ENCODE results near the gene USP50. TPM values are rescaled to one million over a fixed set of nuclear protein-coding genes. Genes with fewer than 3 reads are reported as not detected.

The USP50 gene
- total RNA-seq, 1 experiment from 2014 or later: 0.39 TPM

DNA sequence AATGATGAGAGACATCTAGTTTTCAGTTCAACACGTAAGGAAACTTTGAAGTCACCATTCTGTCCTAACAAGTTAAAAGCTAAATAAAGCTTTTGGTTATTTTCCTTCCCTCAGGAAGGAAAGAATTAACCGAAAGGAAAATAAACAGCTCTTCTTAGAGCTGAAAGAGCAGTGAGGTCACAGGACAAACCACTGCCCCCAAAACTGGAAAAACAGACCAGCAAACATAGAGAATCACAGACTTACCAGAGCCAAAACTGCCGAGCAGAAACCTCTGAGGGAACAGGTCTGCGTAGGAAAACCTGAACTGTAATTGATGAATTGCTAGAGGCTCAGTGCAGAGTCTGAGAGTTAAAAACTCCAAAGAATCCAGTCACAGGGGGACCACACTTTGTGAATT is 14.7 kb downstream of the USP50 start:
- H3K27me3 ChIP-seq (replicated peaks; ENCODE audit: insufficient read depth, low read depth, low read length, poor library complexity): no peaks in the 10 kb centered on the region
- no peaks in the 10 kb centered on the region for H3K36me3 ChIP-seq (ENCODE audit: insufficient read depth, low read length, poor library complexity, severe bottlenecking)
- TF ChIP-seq EZH2 (IDR thresholded peaks at IDR 0.05; ENCODE audit: borderline replicate concordance, low read depth, low read length, poor library complexity, severe bottlenecking): no peak
- TF ChIP-seq, protein P1, sequence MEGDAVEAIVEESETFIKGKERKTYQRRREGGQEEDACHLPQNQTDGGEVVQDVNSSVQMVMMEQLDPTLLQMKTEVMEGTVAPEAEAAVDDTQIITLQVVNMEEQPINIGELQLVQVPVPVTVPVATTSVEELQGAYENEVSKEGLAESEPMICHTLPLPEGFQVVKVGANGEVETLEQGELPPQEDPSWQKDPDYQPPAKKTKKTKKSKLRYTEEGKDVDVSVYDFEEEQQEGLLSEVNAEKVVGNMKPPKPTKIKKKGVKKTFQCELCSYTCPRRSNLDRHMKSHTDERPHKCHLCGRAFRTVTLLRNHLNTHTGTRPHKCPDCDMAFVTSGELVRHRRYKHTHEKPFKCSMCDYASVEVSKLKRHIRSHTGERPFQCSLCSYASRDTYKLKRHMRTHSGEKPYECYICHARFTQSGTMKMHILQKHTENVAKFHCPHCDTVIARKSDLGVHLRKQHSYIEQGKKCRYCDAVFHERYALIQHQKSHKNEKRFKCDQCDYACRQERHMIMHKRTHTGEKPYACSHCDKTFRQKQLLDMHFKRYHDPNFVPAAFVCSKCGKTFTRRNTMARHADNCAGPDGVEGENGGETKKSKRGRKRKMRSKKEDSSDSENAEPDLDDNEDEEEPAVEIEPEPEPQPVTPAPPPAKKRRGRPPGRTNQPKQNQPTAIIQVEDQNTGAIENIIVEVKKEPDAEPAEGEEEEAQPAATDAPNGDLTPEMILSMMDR (conservative IDR thresholded peaks at IDR 0.05; ENCODE audit: low read depth, low read length): no peak
- no peaks in the 10 kb centered on the region for H3K4me1 ChIP-seq (ENCODE audit: insufficient read depth, low read length, poor library complexity, severe bottlenecking)
- no TSS peak for BruUV-seq (replicated peaks)
- DNase-seq (ENCODE audit: low spot score): no peak
- ChIA-PET POLR2A (ENCODE audit: low non-redundant PET) (no interaction called here), CTCF (no interaction called here)
- H3K9me3 ChIP-seq (ENCODE audit: low read depth, low read length, poor library complexity, severe bottlenecking): no peaks in the 10 kb centered on the region
- H3K4me3 ChIP-seq (ENCODE audit: low read depth, low read length, poor library complexity, severe bottlenecking): no peak overlapping the region
- H3K27ac ChIP-seq (ENCODE audit: low read depth, low read length, poor library complexity, severe bottlenecking): no peak overlapping the region
- intact Hi-C loops (cut with micrococcal nuclease; ENCODE audit: unreplicated experiment): no loop called here

DNA sequence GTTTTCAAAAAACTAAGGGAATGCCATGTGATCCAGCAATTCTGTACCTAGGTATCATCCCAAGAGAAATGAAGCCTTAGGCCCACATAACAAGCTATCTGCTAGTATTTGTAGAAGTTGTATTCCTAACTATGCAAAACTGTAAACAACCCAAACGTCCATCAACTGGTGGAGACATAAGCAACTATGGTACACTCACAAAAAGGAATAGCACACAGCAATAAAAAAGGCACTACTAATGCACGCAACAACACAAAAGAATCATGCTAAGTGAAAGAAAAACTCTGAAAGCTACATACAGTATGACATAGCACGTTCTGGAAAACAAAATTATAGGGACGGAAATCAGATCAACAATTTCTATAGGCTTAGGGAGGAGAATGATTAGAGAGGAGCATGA is 15.3 kb downstream of the USP50 start:
- H3K36me3 ChIP-seq (ENCODE audit: insufficient read depth, low read length, poor library complexity, severe bottlenecking): no peaks in the 10 kb centered on the region
- TF ChIP-seq, protein P1 (conservative IDR thresholded peaks at IDR 0.05; ENCODE audit: low read depth, low read length): no peak
- TF ChIP-seq EZH2 (IDR thresholded peaks at IDR 0.05; ENCODE audit: borderline replicate concordance, low read depth, low read length, poor library complexity, severe bottlenecking): no peak
- ChIA-PET CTCF (no interaction called here), POLR2A (ENCODE audit: low non-redundant PET) (no interaction called here)
- H3K27ac ChIP-seq (ENCODE audit: low read depth, low read length, poor library complexity, severe bottlenecking): no peak overlapping the region
- H3K4me1 ChIP-seq (ENCODE audit: insufficient read depth, low read length, poor library complexity, severe bottlenecking): no peaks in the 10 kb centered on the region
- BruUV-seq (replicated peaks): no TSS peak
- H3K4me3 ChIP-seq (ENCODE audit: low read depth, low read length, poor library complexity, severe bottlenecking): no peak overlapping the region
- intact Hi-C loops (cut with micrococcal nuclease; ENCODE audit: unreplicated experiment): no loop called here
- no peaks in the 10 kb centered on the region for H3K27me3 ChIP-seq (replicated peaks; ENCODE audit: insufficient read depth, low read depth, low read length, poor library complexity)
- no peaks in the 10 kb centered on the region for H3K9me3 ChIP-seq (ENCODE audit: low read depth, low read length, poor library complexity, severe bottlenecking)
- DNase-seq (ENCODE audit: low spot score): no peak

DNA sequence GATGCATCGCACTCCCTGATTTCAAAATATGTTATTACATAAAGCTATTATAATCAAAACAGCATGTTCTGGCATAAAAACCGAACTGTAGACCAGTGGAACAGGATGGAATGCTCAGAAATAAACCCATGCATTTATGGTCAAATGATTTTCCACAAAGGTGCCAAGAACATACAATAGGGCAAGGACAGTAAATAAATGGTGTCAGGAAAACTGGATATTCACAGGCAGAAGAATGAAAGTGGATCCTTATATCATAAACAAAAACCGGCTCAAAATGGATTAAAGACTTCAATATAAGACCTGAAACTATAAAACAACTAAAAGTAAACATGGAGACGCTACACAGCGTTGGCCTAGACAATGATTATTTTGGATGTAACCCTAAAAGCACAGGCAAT is 22.6 kb downstream of the USP50 start:
- TF ChIP-seq EZH2 (IDR thresholded peaks at IDR 0.05; ENCODE audit: borderline replicate concordance, low read depth, low read length, poor library complexity, severe bottlenecking): no peak
- TF ChIP-seq, protein P1 (conservative IDR thresholded peaks at IDR 0.05; ENCODE audit: low read depth, low read length): no peak
- H3K9me3 ChIP-seq (ENCODE audit: low read depth, low read length, poor library complexity, severe bottlenecking): no peaks in the 10 kb centered on the region
- H3K36me3 ChIP-seq (ENCODE audit: insufficient read depth, low read length, poor library complexity, severe bottlenecking): no peaks in the 10 kb centered on the region
- H3K27ac ChIP-seq (ENCODE audit: low read depth, low read length, poor library complexity, severe bottlenecking): no peak overlapping the region
- no TSS peak for BruUV-seq (replicated peaks)
- no peak for DNase-seq (ENCODE audit: low spot score)
- H3K27me3 ChIP-seq (replicated peaks; ENCODE audit: insufficient read depth, low read depth, low read length, poor library complexity): no peaks in the 10 kb centered on the region
- H3K4me1 ChIP-seq (ENCODE audit: insufficient read depth, low read length, poor library complexity, severe bottlenecking): no peaks in the 10 kb centered on the region
- ChIA-PET POLR2A (ENCODE audit: low non-redundant PET) (no interaction called here), CTCF (no interaction called here)
- H3K4me3 ChIP-seq (ENCODE audit: low read depth, low read length, poor library complexity, severe bottlenecking): no peak overlapping the region
- intact Hi-C loops (cut with micrococcal nuclease; ENCODE audit: unreplicated experiment): no loop called here
